Activated T-cell treated with anti-CD3 and anti-CD28 coated beads, Interleukin-2, amount 50 U/mL, for 24 hours (primary cell): ENCODE data around the gene NAA25.
"Not testable (repeated sequence)": the region's sequence is repeated elsewhere in the genome, so short reads cannot be mapped to it uniquely, and the experiment has no call there.

Experiments
- DNase-seq: peaks from one replicate; pipeline ENCODE4 v3.0.0-alpha.2; 2020
- H3K27ac Mint-ChIP-seq: 2 replicates; pipeline ENCODE4 v1.8.0; 2020; ENCODE audit warnings: mild to moderate bottlenecking, mixed read lengths
- H3K27me3 Mint-ChIP-seq: 2 replicates; pipeline ENCODE4 v1.8.0; 2020; ENCODE audit warnings: mixed read lengths
- H3K36me3 Mint-ChIP-seq: 2 replicates; pipeline ENCODE4 v1.8.0; 2020; ENCODE audit warnings: low read depth, mixed read lengths
- H3K4me1 Mint-ChIP-seq: 2 replicates; pipeline ENCODE4 v1.8.0; 2020; ENCODE audit warnings: low read depth, mixed read lengths
- H3K4me3 Mint-ChIP-seq: 2 replicates; pipeline ENCODE4 v1.8.0; 2020; ENCODE audit warnings: mild to moderate bottlenecking, moderate library complexity, mixed read lengths
- H3K9me3 Mint-ChIP-seq: 2 replicates; pipeline ENCODE4 v1.8.0; 2020; ENCODE audit warnings: mixed read lengths

NAA25 gene

GRCh38 chr12:112125250-112125999 lies 16.8 kb upstream of the NAA25 start, which contains the start of gene TRAFD1:
Gene TRAFD1, plus strand, starts transcription at chr12:112125560. Its CDS starts 4,963 bp downstream, at chr12:112130523.
- Mint-ChIP-seq H3K4me1 (peaks cover 40% of the 10 kb centered on the region), H3K27ac (peak within 1 kb of the TSS; percentile 91), H3K9me3 (no peaks in the 10 kb centered on the region), H3K4me3 (peak within 1 kb of the TSS; percentile 88), H3K27me3 (no peaks in the 10 kb centered on the region), H3K36me3 (peaks cover 13% of the 10 kb centered on the region)
- DNase-seq, result peak; percentile 99

GRCh38 chr12:112124918-112125249 lies 16.3 kb upstream of the NAA25 start:
- Mint-ChIP-seq H3K27ac (no peak overlapping the region), H3K36me3 (peaks cover 13% of the 10 kb centered on the region), H3K9me3 (no peaks in the 10 kb centered on the region), H3K27me3 (no peaks in the 10 kb centered on the region), H3K4me3 (peak overlapping the region; percentile 88), H3K4me1 (peaks cover 38% of the 10 kb centered on the region)
- no peak for DNase-seq

GRCh38 chr12:112122823-112123690 lies 14.5 kb upstream of the NAA25 start:
- peaks cover 13% of the 10 kb centered on the region for H3K36me3 Mint-ChIP-seq
- H3K4me1 Mint-ChIP-seq, result peaks cover 21% of the 10 kb centered on the region
- no peak for DNase-seq
- no peak overlapping the region for H3K4me3 Mint-ChIP-seq
- no peaks in the 10 kb centered on the region for H3K27me3 Mint-ChIP-seq
- H3K27ac Mint-ChIP-seq, result no peak overlapping the region
- H3K9me3 Mint-ChIP-seq, result no peaks in the 10 kb centered on the region

GRCh38 chr12:112121780-112122565 lies 13.4 kb upstream of the NAA25 start:
- Mint-ChIP-seq H3K27ac (no peak overlapping the region), H3K4me1 (peaks cover 14% of the 10 kb centered on the region), H3K36me3 (peaks cover 10% of the 10 kb centered on the region), H3K27me3 (no peaks in the 10 kb centered on the region), H3K4me3 (no peak overlapping the region), H3K9me3 (no peaks in the 10 kb centered on the region)
- no peak for DNase-seq

- no peak for DNase-seq
- Mint-ChIP-seq H3K4me3 (no peak overlapping the region), H3K9me3 (no peaks in the 10 kb centered on the region), H3K36me3 (no peaks in the 10 kb centered on the region), H3K27me3 (no peaks in the 10 kb centered on the region), H3K27ac (no peak overlapping the region), H3K4me1 (peaks cover 10% of the 10 kb centered on the region)
Observed at GRCh38 chr12:112117685-112118084, 9.1 kb upstream of the NAA25 start.

- H3K27me3 Mint-ChIP-seq, result no peaks in the 10 kb centered on the region
- no peaks in the 10 kb centered on the region for H3K36me3 Mint-ChIP-seq
- no peak for DNase-seq
- peak overlapping the region; percentile 34 for H3K27ac Mint-ChIP-seq
- H3K4me1 Mint-ChIP-seq, result peaks cover 17% of the 10 kb centered on the region
- no peak overlapping the region for H3K4me3 Mint-ChIP-seq
- no peaks in the 10 kb centered on the region for H3K9me3 Mint-ChIP-seq
Observed at GRCh38 chr12:112116232-112117060, 7.9 kb upstream of the NAA25 start.

- no peaks in the 10 kb centered on the region for H3K36me3 Mint-ChIP-seq
- H3K27ac Mint-ChIP-seq, result no peak overlapping the region
Observed at GRCh38 chr12:112115259-112116045, 6.9 kb upstream of the NAA25 start.

GRCh38 chr12:112112409-112113133 lies 4.0 kb upstream of the NAA25 start:
- Mint-ChIP-seq H3K9me3 (no peaks in the 10 kb centered on the region), H3K27ac (peak overlapping the region; percentile 0), H3K27me3 (no peaks in the 10 kb centered on the region), H3K36me3 (peaks cover 14% of the 10 kb centered on the region), H3K4me1 (peaks cover 30% of the 10 kb centered on the region), H3K4me3 (no peak overlapping the region)
- no peak for DNase-seq

More at GRCh38 chr12:112115259-112116045, 6.9 kb upstream of the NAA25 start:
- Mint-ChIP-seq H3K4me3 (no peak overlapping the region), H3K4me1 (peaks cover 20% of the 10 kb centered on the region), H3K9me3 (no peaks in the 10 kb centered on the region), H3K27me3 (no peaks in the 10 kb centered on the region)
- no peak for DNase-seq

- no peak overlapping the region for H3K27ac Mint-ChIP-seq
Observed at GRCh38 chr12:112111931-112112330, 3.3 kb upstream of the NAA25 start.

GRCh38 chr12:112110787-112111662 lies 2.4 kb upstream of the NAA25 start:
- H3K9me3 Mint-ChIP-seq, DNase-seq, H3K27me3 Mint-ChIP-seq, H3K4me3 Mint-ChIP-seq: not testable (repeated sequence)
- H3K36me3 Mint-ChIP-seq, result peaks cover 28% of the 10 kb centered on the region
- peak overlapping the region; percentile 67 for H3K27ac Mint-ChIP-seq
- H3K4me1 Mint-ChIP-seq, result peaks cover 37% of the 10 kb centered on the region

More at GRCh38 chr12:112111931-112112330, 3.3 kb upstream of the NAA25 start:
- Mint-ChIP-seq H3K4me3 (no peak overlapping the region), H3K9me3 (no peaks in the 10 kb centered on the region), H3K27me3 (no peaks in the 10 kb centered on the region), H3K4me1 (peaks cover 34% of the 10 kb centered on the region), H3K36me3 (peaks cover 20% of the 10 kb centered on the region)
- no peak for DNase-seq

GRCh38 chr12:112107306-112108201 lies 1.0 kb downstream of the NAA25 start:
- peaks cover 60% of the 10 kb centered on the region for H3K36me3 Mint-ChIP-seq
- H3K4me3 Mint-ChIP-seq, result peak overlapping the region; percentile 98
- no peaks in the 10 kb centered on the region for H3K27me3 Mint-ChIP-seq
- peaks cover 62% of the 10 kb centered on the region for H3K4me1 Mint-ChIP-seq
- peak; percentile 57 for DNase-seq
- H3K27ac Mint-ChIP-seq, result peak overlapping the region; percentile 99
- H3K9me3 Mint-ChIP-seq, result no peaks in the 10 kb centered on the region
